Astrocyte (in vitro differentiated cells and primary cell): Measurements from ENCODE around the gene FEZF2. TPM values are rescaled to one million over a fixed set of nuclear protein-coding genes. Genes with fewer than 3 reads are reported as not detected.

Experiments used
- DNase-seq: peaks from one replicate; pipeline ENCODE4 v3.0.0-alpha.2; 2010; ENCODE audit warnings: low read depth
- FAIRE-seq: peaks from 2 replicates; lab custom pipeline; 2011; peaks lifted over from hg19 to GRCh38; lab: Jason Lieb, UNC
- H2AFZ ChIP-seq: 2 replicates; pipeline ENCODE4 v1.6.0; 2012; ENCODE audit warnings: low read depth, low read length, inconsistent platforms
- H3K27ac ChIP-seq: 2 replicates; pipeline ENCODE4 v1.5.1; 2011; ENCODE audit warnings: low read depth, low read length, inconsistent platforms
- H3K27me3 ChIP-seq: 2 replicates; pipeline ENCODE4 v1.6.0; 2011; ENCODE audit warnings: low read length, inconsistent platforms; ENCODE audit not compliant: insufficient read depth
- H3K36me3 ChIP-seq: 2 replicates; pipeline ENCODE4 v1.5.1; 2011; ENCODE audit warnings: low read length, inconsistent platforms; ENCODE audit not compliant: insufficient read depth
- H3K4me1 ChIP-seq: 2 replicates; pipeline ENCODE4 v1.5.1; 2011; ENCODE audit warnings: low read length, inconsistent platforms; ENCODE audit not compliant: insufficient read depth
- H3K4me2 ChIP-seq: 2 replicates; pipeline ENCODE4 v1.6.0; 2012; ENCODE audit warnings: low read length, inconsistent platforms
- H3K4me3 ChIP-seq: 2 replicates; pipeline ENCODE4 v1.5.1; 2011; ENCODE audit warnings: low read depth, mild to moderate bottlenecking, low read length, inconsistent platforms; ENCODE audit not compliant: insufficient read depth
- H3K79me2 ChIP-seq: 2 replicates; pipeline ENCODE4 v1.6.0; 2012; ENCODE audit warnings: mild to moderate bottlenecking, low read length, inconsistent platforms; ENCODE audit not compliant: insufficient read depth
- H3K9ac ChIP-seq: 2 replicates; pipeline ENCODE4 v1.6.0; 2012; ENCODE audit warnings: mild to moderate bottlenecking, low read length, inconsistent platforms
- H3K9me3 ChIP-seq: 2 replicates; pipeline ENCODE4 v1.5.1; 2012; ENCODE audit warnings: low read depth, mild to moderate bottlenecking, low read length, inconsistent platforms; ENCODE audit not compliant: insufficient read depth
- H4K20me1 ChIP-seq: 2 replicates; pipeline ENCODE4 v1.6.0; 2012; ENCODE audit warnings: low read length, inconsistent platforms; ENCODE audit not compliant: insufficient read depth
- H3K27ac Mint-ChIP-seq: one replicate; pipeline ENCODE4 v1.8.0; 2021; ENCODE audit warnings: mild to moderate bottlenecking, mixed read lengths; ENCODE audit not compliant: unreplicated experiment
- H3K27me3 Mint-ChIP-seq: one replicate; pipeline ENCODE4 v1.8.0; 2021; ENCODE audit warnings: low read depth, mixed read lengths; ENCODE audit not compliant: unreplicated experiment
- H3K36me3 Mint-ChIP-seq: one replicate; pipeline ENCODE4 v1.8.0; 2021; ENCODE audit warnings: low read depth, mixed read lengths; ENCODE audit not compliant: unreplicated experiment
- H3K4me1 Mint-ChIP-seq: one replicate; pipeline ENCODE4 v1.8.0; 2021; ENCODE audit warnings: low read depth, mixed read lengths; ENCODE audit not compliant: unreplicated experiment
- H3K4me3 Mint-ChIP-seq: one replicate; pipeline ENCODE4 v1.8.0; 2021; ENCODE audit warnings: mild to moderate bottlenecking, moderate library complexity, mixed read lengths; ENCODE audit not compliant: unreplicated experiment
- H3K9me3 Mint-ChIP-seq: one replicate; pipeline ENCODE4 v1.8.0; 2021; ENCODE audit warnings: mild to moderate bottlenecking, mixed read lengths; ENCODE audit not compliant: unreplicated experiment
- CTCF ChIP-seq: IDR thresholded peaks from 2 replicates; pipeline ENCODE4 v1.5.1; 2011; ENCODE audit warnings: low read depth, mild to moderate bottlenecking, inconsistent platforms, low read length, moderate library complexity; ENCODE audit not compliant: insufficient read depth
- EZH2 ChIP-seq: IDR thresholded peaks from 2 replicates; pipeline ENCODE4 v1.6.1; 2012; ENCODE audit warnings: mild to moderate bottlenecking, low read length, inconsistent platforms; ENCODE audit not compliant: insufficient read depth
- total RNA-seq: library from RNA; stranded (reverse); gene quantifications from 2 replicates; pipeline ENCODE4 v1.2.1, GENCODE V29; 2021

FEZF2 gene
- total RNA-seq, 1 donor from 2014 or later: not detected

- Mint-ChIP-seq H3K4me1 (peaks cover 5% of the 10 kb centered on the region), H3K9me3 (peaks cover 21% of the 10 kb centered on the region), H3K36me3 (peaks cover 1% of the 10 kb centered on the region), H3K4me3 (no peak overlapping the region), H3K27ac (no peak overlapping the region), H3K27me3 (peaks cover 87% of the 10 kb centered on the region)
- Histone ChIP-seq H3K36me3 (no peaks in the 10 kb centered on the region), H3K9me3 (peaks cover 3% of the 10 kb centered on the region), H4K20me1 (peaks cover 7% of the 10 kb centered on the region), H3K27me3 (peaks cover 94% of the 10 kb centered on the region), H3K4me3 (no peak overlapping the region), H3K27ac (no peak overlapping the region), H3K4me1 (peaks cover 6% of the 10 kb centered on the region), H2AFZ (peak overlapping the region; percentile 5), H3K4me2 (peak overlapping the region; percentile 30), H3K79me2 (no peaks in the 10 kb centered on the region), H3K9ac (no peak overlapping the region)
- no peak for DNase-seq
- TF ChIP-seq CTCF (no peak), EZH2 (peak; percentile 25)
- FAIRE-seq: no peak
Observed at GRCh38 chr3:62371720-62372591, 1.4 kb downstream of the FEZF2 start.

- TF ChIP-seq CTCF: no peak
- peak; percentile 48 for TF ChIP-seq EZH2
- H2AFZ ChIP-seq: no peak overlapping the region
- peaks cover 3% of the 10 kb centered on the region for H3K9me3 ChIP-seq
- H3K79me2 ChIP-seq: no peaks in the 10 kb centered on the region
- H3K4me1 ChIP-seq: peaks cover 6% of the 10 kb centered on the region
- peaks cover 1% of the 10 kb centered on the region for H3K36me3 Mint-ChIP-seq
- peaks cover 5% of the 10 kb centered on the region for H3K4me1 Mint-ChIP-seq
- DNase-seq (no peak), FAIRE-seq (no peak)
- peak overlapping the region; percentile 77 for H3K27ac Mint-ChIP-seq
- H3K9me3 Mint-ChIP-seq: peaks cover 20% of the 10 kb centered on the region
- peaks cover 94% of the 10 kb centered on the region for H3K27me3 ChIP-seq
- no peak overlapping the region for H3K27ac ChIP-seq
- H3K4me3 ChIP-seq: no peak overlapping the region
- H3K4me3 Mint-ChIP-seq: peak overlapping the region; percentile 68
- H3K36me3 ChIP-seq: no peaks in the 10 kb centered on the region
- peak overlapping the region; percentile 39 for H3K4me2 ChIP-seq
- no peak overlapping the region for H3K9ac ChIP-seq
- H4K20me1 ChIP-seq: peaks cover 7% of the 10 kb centered on the region
- H3K27me3 Mint-ChIP-seq: peaks cover 88% of the 10 kb centered on the region
Observed at GRCh38 chr3:62370858-62371719, 2.3 kb downstream of the FEZF2 start.
